ENCODE measurements around the gene SPOCD1.

SPOCD1 gene

GRCh38 chr1:31815752-31816500 lies at the start of gene SPOCD1:
TSS of gene SPOCD1 (minus strand) at chr1:31816022. CDS start at chr1:31815333, 689 bp downstream.
- DNase-seq, result peak; percentile 95 to 97

GRCh38 chr1:31862071-31862470 lies 46.2 kb upstream of the SPOCD1 start:
- no peak for DNase-seq

GRCh38 chr1:31861346-31861745 lies 45.5 kb upstream of the SPOCD1 start:
- no peak for DNase-seq

GRCh38 chr1:31860581-31860980 lies 44.8 kb upstream of the SPOCD1 start:
- DNase-seq, result no peak

- DNase-seq, result no peak
Observed at GRCh38 chr1:31859719-31860118, 43.9 kb upstream of the SPOCD1 start.

GRCh38 chr1:31859044-31859443 lies 43.2 kb upstream of the SPOCD1 start:
- no peak for DNase-seq

- DNase-seq, result no peak
Observed at GRCh38 chr1:31857863-31858262, 42.0 kb upstream of the SPOCD1 start.

- DNase-seq, result no peak
Observed at GRCh38 chr1:31856140-31856539, 40.3 kb upstream of the SPOCD1 start.

GRCh38 chr1:31855038-31855845 lies 39.4 kb upstream of the SPOCD1 start:
- DNase-seq, result no peak

GRCh38 chr1:31849653-31850052 lies 33.8 kb upstream of the SPOCD1 start:
- no peak for DNase-seq

GRCh38 chr1:31848381-31848897 lies 32.6 kb upstream of the SPOCD1 start:
- peak; percentile 44 to 56 for DNase-seq

GRCh38 chr1:31846484-31846883 lies 30.7 kb upstream of the SPOCD1 start:
- no peak for DNase-seq

- no peak for DNase-seq
Observed at GRCh38 chr1:31843506-31843905, 27.7 kb upstream of the SPOCD1 start.

- no peak for DNase-seq
Observed at GRCh38 chr1:31839662-31840343, 24.0 kb upstream of the SPOCD1 start.

- no peak for DNase-seq
Observed at GRCh38 chr1:31837451-31838158, 21.8 kb upstream of the SPOCD1 start.

GRCh38 chr1:31836638-31837037 lies 20.8 kb upstream of the SPOCD1 start:
- no peak for DNase-seq

- no peak for DNase-seq
Observed at GRCh38 chr1:31835415-31835814, 19.6 kb upstream of the SPOCD1 start.

GRCh38 chr1:31834501-31834900 lies 18.7 kb upstream of the SPOCD1 start:
- no peak for DNase-seq

GRCh38 chr1:31831397-31832378 lies 15.9 kb upstream of the SPOCD1 start:
- no peak for DNase-seq

GRCh38 chr1:31830511-31830910 lies 14.7 kb upstream of the SPOCD1 start:
- DNase-seq, result peak in 1 of 2 experiments; percentile 11

- DNase-seq, result peak in 1 of 2 experiments; percentile 14
Observed at GRCh38 chr1:31830065-31830464, 14.2 kb upstream of the SPOCD1 start.

Data from activated T-cell treated with anti-CD3 and anti-CD28 coated beads, Interleukin-2, amount 50 U/mL, for 48 hours (primary cell).